Activated T-helper 17 cell treated with anti-CD3 and anti-CD28 coated beads, Interleukin-2, amount 50 U/mL, for 72 hours (primary cell): ENCODE data around the gene TBCD. TPM values are rescaled to one million over a fixed set of nuclear protein-coding genes. Genes with fewer than 3 reads are reported as not detected.

ENCODE experiments used
- ATAC-seq: fragments of 150-1000 bp; cut with Tn5 transposase; replicated peaks from 2 replicates; pipeline ENCODE4 v1.10.0; 2021; ENCODE audit warnings: mild to moderate bottlenecking, moderate library complexity
- H3K27ac Mint-ChIP-seq: one replicate; pipeline ENCODE4 v1.8.0; 2022; ENCODE audit warnings: mixed read lengths
- H3K27me3 Mint-ChIP-seq: one replicate; pipeline ENCODE4 v1.8.0; 2022; ENCODE audit warnings: mixed read lengths
- H3K36me3 Mint-ChIP-seq: one replicate; pipeline ENCODE4 v1.8.0; 2022; ENCODE audit warnings: low read depth, mild to moderate bottlenecking, mixed read lengths
- H3K4me1 Mint-ChIP-seq: one replicate; pipeline ENCODE4 v1.8.0; 2022; ENCODE audit warnings: mixed read lengths
- H3K4me3 Mint-ChIP-seq: one replicate; pipeline ENCODE4 v1.8.0; 2022; ENCODE audit warnings: mild to moderate bottlenecking, mixed read lengths
- H3K9me3 Mint-ChIP-seq: one replicate; pipeline ENCODE4 v1.8.0; 2022; ENCODE audit warnings: mixed read lengths
- total RNA-seq, 2 donors: library from RNA; stranded (reverse); gene quantifications; one replicate each; pipeline ENCODE4 v1.2.3, GENCODE V29; 2022

Gene TBCD
- total RNA-seq, 2 donors from 2014 or later: 111 to 139 TPM

- Mint-ChIP-seq H3K27me3 (no peaks in the 10 kb centered on the region), H3K9me3 (no peaks in the 10 kb centered on the region), H3K4me1 (no peaks in the 10 kb centered on the region), H3K36me3 (peaks cover 51% of the 10 kb centered on the region), H3K27ac (no peak overlapping the region), H3K4me3 (no peak overlapping the region)
- no peak for ATAC-seq
These were observed 168.3 kb downstream of the TBCD start for GRCh38 chr17:82920150-82920549.

DNA sequence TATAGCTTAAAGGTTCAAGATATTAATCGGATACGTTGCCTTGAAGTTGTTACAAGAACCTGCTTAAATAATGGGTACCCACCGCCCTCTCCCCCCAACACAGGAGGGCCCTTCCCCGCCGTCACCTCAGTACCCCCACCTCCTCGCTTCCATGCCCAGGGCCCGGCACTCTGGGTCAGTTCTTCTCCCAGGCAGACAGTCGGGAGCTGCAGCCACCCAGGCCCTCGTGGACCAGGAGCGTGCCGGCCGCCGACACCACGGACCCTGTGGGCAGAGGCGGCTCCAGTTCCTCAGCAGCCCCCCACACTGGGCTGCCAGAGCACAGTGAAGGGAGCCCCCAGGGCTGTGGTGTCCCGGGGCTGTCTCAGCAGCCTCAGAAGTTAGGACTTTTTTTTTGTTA is 168.8 kb downstream of the TBCD start:
- Mint-ChIP-seq H3K27ac (no peak overlapping the region), H3K27me3 (no peaks in the 10 kb centered on the region), H3K36me3 (peaks cover 48% of the 10 kb centered on the region), H3K9me3 (no peaks in the 10 kb centered on the region), H3K4me1 (no peaks in the 10 kb centered on the region), H3K4me3 (no peak overlapping the region)
- ATAC-seq: no peak

- Mint-ChIP-seq H3K36me3 (peaks cover 51% of the 10 kb centered on the region), H3K27ac (no peak overlapping the region), H3K4me3 (no peak overlapping the region), H3K27me3 (no peaks in the 10 kb centered on the region), H3K9me3 (no peaks in the 10 kb centered on the region), H3K4me1 (no peaks in the 10 kb centered on the region)
- ATAC-seq: no peak
These were observed 169.6 kb downstream of the TBCD start for GRCh38 chr17:82921426-82921825.

DNA sequence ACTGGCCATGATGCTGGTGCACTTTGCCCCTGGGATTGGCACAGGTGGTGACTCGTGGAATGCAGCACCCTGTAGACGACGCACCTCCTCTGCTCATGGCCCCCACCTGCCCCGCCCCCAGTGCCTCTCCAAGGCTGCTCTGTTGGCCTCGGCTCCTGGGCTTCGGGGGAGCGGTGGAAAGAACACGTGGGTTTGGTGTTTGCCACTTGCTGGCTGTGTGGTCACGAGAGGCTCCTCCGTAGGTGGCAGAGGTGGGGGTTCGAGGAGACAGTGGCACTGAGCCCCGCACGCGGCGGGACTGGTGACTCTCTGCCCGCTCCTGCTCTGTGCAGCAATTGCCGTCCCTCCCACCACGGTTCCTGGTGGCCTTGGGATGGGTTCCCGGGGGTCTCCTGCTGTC is 170.8 kb downstream of the TBCD start:
- no peak overlapping the region for H3K4me3 Mint-ChIP-seq
- peak overlapping the region; percentile 38 for H3K27ac Mint-ChIP-seq
- no peak for ATAC-seq
- no peaks in the 10 kb centered on the region for H3K4me1 Mint-ChIP-seq
- no peaks in the 10 kb centered on the region for H3K9me3 Mint-ChIP-seq
- H3K36me3 Mint-ChIP-seq: peaks cover 60% of the 10 kb centered on the region
- no peaks in the 10 kb centered on the region for H3K27me3 Mint-ChIP-seq

DNA sequence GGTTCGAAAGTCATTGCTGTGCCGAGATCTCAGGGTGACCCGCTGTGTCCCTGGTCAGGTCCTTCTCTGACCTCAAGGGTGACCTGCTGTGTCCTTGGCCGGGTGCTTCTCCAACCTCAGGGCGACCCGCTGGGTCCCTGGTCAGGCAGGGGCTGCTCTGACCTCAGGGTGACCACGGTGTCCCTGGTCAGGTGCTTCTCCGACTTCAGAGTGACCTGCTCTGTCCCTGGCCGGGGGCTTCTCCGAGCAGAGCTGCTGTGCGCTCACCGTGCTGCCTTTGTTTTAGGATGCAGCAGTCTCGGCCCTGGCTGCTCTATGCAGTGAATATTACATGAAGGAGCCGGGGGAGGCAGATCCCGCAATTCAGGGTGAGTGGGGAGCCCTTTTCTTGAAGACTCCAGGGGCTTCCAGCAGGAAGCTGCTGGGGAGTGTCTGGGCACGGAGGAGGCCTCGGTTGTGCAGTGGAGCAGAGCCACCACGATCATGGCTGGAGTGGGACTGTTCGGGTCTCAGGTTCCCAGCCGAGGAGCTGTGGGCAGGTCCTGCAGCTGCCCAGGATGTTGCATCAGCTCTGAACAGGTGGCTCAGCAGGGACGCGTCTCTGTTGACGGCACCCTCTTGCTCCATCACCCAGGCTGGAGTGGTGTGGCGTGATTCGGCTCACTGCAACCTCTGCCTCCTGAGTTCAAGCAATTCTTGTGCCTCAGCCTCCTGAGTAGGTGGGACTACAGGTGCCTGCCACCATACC is 171.7 kb downstream of the TBCD start:
- no peak for ATAC-seq
- no peak overlapping the region for H3K4me3 Mint-ChIP-seq
- no peaks in the 10 kb centered on the region for H3K4me1 Mint-ChIP-seq
- H3K27me3 Mint-ChIP-seq: no peaks in the 10 kb centered on the region
- no peaks in the 10 kb centered on the region for H3K9me3 Mint-ChIP-seq
- H3K27ac Mint-ChIP-seq: peak overlapping the region; percentile 38
- peaks cover 63% of the 10 kb centered on the region for H3K36me3 Mint-ChIP-seq

DNA sequence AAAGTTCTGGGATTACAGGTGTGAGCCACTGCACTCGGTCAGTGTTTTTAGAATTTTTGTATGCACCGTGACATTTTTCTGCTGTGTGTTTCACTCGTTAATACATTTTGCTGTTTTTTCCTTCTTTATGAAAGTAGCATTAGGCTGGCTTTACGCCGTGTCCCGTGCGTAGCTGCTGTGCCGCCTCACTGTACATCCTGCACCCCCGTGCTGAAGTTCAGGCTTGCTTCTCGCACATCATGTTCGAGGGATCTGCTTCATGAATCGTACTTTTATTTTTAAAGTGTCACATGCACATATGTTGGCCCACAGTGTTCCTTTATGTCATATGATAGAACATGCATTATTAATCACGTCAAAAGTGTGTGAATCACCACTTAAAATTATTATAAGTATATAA is 172.3 kb downstream of the TBCD start:
- Mint-ChIP-seq H3K36me3 (peaks cover 65% of the 10 kb centered on the region), H3K9me3 (no peaks in the 10 kb centered on the region)
- ATAC-seq: no peak

DNA sequence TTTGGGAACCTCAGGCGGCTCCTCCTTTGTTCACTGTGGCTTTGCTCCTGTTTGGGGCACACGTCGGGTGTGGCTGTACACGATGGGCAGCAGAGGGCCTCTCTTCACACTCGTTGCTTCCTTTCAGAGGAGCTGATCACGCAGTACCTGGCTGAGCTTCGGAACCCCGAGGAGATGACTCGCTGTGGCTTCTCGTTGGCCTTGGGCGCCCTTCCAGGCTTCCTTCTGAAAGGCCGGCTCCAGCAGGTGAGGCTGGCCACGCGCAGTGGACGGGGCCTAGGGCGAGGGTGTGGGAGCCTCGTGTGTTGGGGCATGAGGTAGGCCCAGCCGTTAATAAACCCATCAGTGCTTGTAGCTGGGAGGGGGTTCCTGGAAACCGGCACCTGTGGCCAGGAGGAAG is 172.9 kb downstream of the TBCD start:
- H3K27ac Mint-ChIP-seq: no peak overlapping the region
- H3K36me3 Mint-ChIP-seq: peaks cover 65% of the 10 kb centered on the region
- H3K4me3 Mint-ChIP-seq: no peak overlapping the region
- no peak for ATAC-seq
- no peaks in the 10 kb centered on the region for H3K27me3 Mint-ChIP-seq
- no peaks in the 10 kb centered on the region for H3K4me1 Mint-ChIP-seq
- H3K9me3 Mint-ChIP-seq: no peaks in the 10 kb centered on the region

More for the DNA sequence above, 172.3 kb downstream of the TBCD start:
- no peak overlapping the region for H3K27ac Mint-ChIP-seq
- no peaks in the 10 kb centered on the region for H3K4me1 Mint-ChIP-seq
- H3K4me3 Mint-ChIP-seq: no peak overlapping the region
- H3K27me3 Mint-ChIP-seq: no peaks in the 10 kb centered on the region

- H3K4me1 Mint-ChIP-seq: no peaks in the 10 kb centered on the region
- no peak for ATAC-seq
- H3K36me3 Mint-ChIP-seq: peaks cover 61% of the 10 kb centered on the region
- H3K9me3 Mint-ChIP-seq: no peaks in the 10 kb centered on the region
- H3K4me3 Mint-ChIP-seq: no peak overlapping the region
- no peaks in the 10 kb centered on the region for H3K27me3 Mint-ChIP-seq
- no peak overlapping the region for H3K27ac Mint-ChIP-seq
These were observed 173.5 kb downstream of the TBCD start for GRCh38 chr17:82925336-82925735.

DNA sequence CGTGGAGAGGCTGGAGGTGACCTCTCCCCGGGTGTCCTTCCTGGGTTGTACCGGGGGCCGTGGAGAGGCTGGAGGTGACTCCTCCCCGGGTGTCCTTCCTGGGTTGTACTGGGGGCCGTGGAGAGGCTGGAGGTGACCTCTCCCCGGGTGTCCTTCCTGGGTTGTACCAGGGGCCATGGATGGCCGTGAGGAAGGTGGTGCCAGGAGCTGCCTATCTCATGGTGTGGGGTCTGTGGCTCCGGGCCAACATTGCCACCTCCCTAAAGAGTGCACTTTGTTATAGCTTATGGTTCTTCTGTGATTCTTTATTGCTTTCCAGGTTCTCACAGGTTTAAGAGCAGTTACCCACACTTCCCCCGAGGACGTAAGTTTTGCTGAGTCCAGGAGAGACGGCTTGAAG is 174.2 kb downstream of the TBCD start:
- no peak for ATAC-seq
- Mint-ChIP-seq H3K9me3 (no peaks in the 10 kb centered on the region), H3K4me3 (no peak overlapping the region), H3K27ac (no peak overlapping the region), H3K4me1 (no peaks in the 10 kb centered on the region), H3K27me3 (no peaks in the 10 kb centered on the region), H3K36me3 (peaks cover 63% of the 10 kb centered on the region)

DNA sequence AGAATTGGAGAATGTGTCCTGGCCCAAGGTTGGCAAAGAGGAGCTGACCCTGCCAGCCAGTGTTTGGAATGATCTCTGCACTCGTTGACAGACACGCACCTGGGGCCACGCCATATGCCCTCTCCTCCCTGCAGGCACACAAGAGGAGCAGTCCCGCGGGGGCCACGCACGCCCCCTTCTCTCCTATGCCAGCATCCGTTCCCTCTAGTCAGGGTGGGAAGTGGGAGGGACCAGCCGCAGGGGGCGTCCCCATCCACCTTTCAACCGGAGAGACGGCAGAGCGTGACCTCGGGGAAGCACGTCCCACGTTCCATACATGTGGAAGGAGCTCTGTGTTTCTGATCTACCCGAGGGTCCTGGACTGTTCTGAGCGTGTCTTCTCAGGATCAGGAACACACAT is 174.9 kb downstream of the TBCD start:
- Mint-ChIP-seq H3K4me1 (no peaks in the 10 kb centered on the region), H3K36me3 (peaks cover 63% of the 10 kb centered on the region)

GRCh38 chr17:82927311-82927660 is 175.4 kb downstream of the TBCD start:
- no peak overlapping the region for H3K4me3 Mint-ChIP-seq
- peaks cover 63% of the 10 kb centered on the region for H3K36me3 Mint-ChIP-seq
- H3K9me3 Mint-ChIP-seq: no peaks in the 10 kb centered on the region
- no peak overlapping the region for H3K27ac Mint-ChIP-seq
- H3K4me1 Mint-ChIP-seq: no peaks in the 10 kb centered on the region
- no peaks in the 10 kb centered on the region for H3K27me3 Mint-ChIP-seq
- ATAC-seq: no peak

More for the DNA sequence above, 174.9 kb downstream of the TBCD start:
- no peak overlapping the region for H3K27ac Mint-ChIP-seq
- ATAC-seq: no peak
- H3K27me3 Mint-ChIP-seq: no peaks in the 10 kb centered on the region
- no peaks in the 10 kb centered on the region for H3K9me3 Mint-ChIP-seq
- H3K4me3 Mint-ChIP-seq: no peak overlapping the region

DNA sequence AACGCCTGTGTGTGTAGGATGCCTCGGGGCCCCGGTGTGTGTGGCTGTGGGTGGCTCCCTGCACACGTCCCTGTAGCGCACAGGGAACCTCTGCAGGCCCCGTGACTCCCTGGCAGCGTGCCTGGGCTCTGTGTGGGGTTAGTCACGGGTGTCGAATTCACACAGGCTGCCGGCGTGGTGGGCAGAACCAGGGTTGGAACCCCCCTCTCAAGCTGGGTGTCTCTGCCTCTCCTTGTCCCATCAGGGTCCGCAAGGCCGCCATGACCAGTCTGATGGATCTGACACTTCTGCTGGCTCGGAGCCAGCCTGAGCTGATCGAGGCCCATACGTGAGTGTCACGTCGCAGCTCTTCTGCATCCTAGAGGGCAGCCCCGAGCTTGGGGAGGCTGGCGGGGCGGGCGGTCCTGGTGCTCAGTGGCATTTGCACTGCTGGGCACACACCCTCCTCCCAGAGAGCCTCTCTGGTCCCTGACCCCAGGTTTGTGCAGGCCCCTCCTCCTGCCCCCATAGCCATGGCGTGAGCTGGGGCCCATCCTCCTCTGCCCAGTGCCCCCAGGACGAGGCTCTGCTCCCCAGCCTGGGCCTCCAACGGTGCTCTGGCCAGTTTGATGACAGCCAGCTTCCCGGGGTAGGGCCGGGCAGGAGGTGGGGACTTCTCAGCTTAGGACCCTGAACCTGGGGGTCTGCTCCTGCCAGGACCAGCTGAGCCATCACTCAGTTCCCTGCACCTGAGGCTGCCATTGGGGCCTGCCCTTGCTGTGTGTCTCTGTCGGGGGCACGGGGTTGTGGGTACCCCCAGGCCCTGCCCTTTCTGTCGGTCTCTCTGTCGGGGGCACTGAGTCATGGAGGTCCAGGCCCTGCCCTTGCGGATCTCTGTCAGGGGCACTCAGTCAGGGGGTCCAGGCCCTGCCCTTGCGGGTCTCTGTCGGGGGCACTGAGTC is 176.1 kb downstream of the TBCD start:
- no peaks in the 10 kb centered on the region for H3K27me3 Mint-ChIP-seq

DNA sequence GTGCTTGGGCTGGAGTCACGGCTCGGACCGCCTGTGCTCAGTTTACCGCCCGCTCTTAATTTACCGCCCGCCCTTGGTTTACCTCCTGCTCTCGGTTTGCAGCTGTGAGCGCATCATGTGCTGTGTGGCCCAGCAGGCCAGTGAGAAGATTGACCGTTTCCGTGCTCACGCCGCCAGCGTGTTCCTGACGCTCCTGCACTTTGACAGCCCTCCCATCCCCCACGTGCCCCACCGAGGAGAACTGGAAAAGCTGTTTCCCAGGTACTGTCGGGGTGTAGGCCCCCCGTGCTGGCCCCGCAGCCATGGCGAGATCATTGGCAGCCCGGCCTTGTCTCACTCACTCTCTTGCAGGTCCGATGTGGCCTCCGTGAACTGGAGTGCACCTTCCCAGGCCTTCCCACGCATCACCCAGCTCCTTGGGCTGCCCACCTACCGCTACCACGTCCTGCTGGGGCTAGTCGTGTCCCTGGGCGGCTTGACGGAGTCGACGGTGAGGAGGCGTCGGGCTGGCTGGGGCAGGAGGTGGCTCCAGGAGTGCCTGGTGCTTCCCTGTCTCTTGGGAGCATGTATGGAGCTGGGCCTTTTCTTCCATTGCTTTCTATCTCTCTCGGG is 177.3 kb downstream of the TBCD start:
- Mint-ChIP-seq H3K27me3 (no peaks in the 10 kb centered on the region), H3K27ac (peak overlapping the region; percentile 16), H3K36me3 (peaks cover 68% of the 10 kb centered on the region), H3K9me3 (no peaks in the 10 kb centered on the region), H3K4me1 (no peaks in the 10 kb centered on the region), H3K4me3 (no peak overlapping the region)
- no peak for ATAC-seq

More for the DNA sequence above, 176.1 kb downstream of the TBCD start:
- peaks cover 67% of the 10 kb centered on the region for H3K36me3 Mint-ChIP-seq
- no peak overlapping the region for H3K27ac Mint-ChIP-seq
- H3K4me1 Mint-ChIP-seq: no peaks in the 10 kb centered on the region
- H3K4me3 Mint-ChIP-seq: no peak overlapping the region
- ATAC-seq: no peak
- no peaks in the 10 kb centered on the region for H3K9me3 Mint-ChIP-seq

DNA sequence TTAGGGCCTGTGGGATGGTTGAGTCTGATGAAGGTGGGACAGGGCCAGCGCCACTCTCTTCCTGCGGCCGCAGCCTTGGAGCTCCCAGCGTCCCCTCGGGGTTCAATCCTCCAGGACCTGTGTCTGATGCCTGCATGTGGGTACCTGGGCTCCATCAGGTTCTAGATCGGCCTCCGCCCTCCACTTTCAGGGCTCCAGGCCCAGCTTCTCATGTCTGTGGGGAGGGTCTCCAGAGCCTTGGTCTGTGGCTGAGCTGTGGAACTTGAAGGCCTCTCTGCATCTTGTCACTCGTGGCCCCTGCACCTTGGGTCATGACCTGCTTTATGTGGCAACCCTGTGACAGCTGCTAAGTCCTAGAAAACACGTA is 177.8 kb downstream of the TBCD start:
- no peak overlapping the region for H3K27ac Mint-ChIP-seq
- H3K4me3 Mint-ChIP-seq: no peak overlapping the region
- peaks cover 68% of the 10 kb centered on the region for H3K36me3 Mint-ChIP-seq
- no peaks in the 10 kb centered on the region for H3K4me1 Mint-ChIP-seq
- no peaks in the 10 kb centered on the region for H3K27me3 Mint-ChIP-seq
- H3K9me3 Mint-ChIP-seq: no peaks in the 10 kb centered on the region
- no peak for ATAC-seq
